ENCODE measurements around the gene OPN1SW.
A peak's percentile ranks its signal among the peaks of the same experiment; 100 is the strongest.

The OPN1SW gene

GRCh38 chr7:128775744-128776474, at the start of gene OPN1SW:
Gene OPN1SW, minus strand, starts transcription at chr7:128775794. Its CDS starts 13 bp downstream, at chr7:128775781.
- DNase-seq = no peak
- H3K4me3 Mint-ChIP-seq = no peak within 1 kb of the TSS
- H3K4me1 Mint-ChIP-seq = no peaks in the 10 kb centered on the region
- CTCF ChIA-PET = no interaction called here
- H3K9me3 Mint-ChIP-seq = peaks cover 16% of the 10 kb centered on the region
- H3K27me3 Mint-ChIP-seq = peaks cover 1% of the 10 kb centered on the region
- H3K27ac Mint-ChIP-seq = peak within 1 kb of the TSS; percentile 54
- peaks cover 30% of the 10 kb centered on the region for H3K36me3 Mint-ChIP-seq

- DNase-seq = no peak
- CTCF ChIA-PET = interaction anchor here (1.8 kb wide), 1 partner anchor 62 kb away, joined by 5 read pairs; no protein-coding TSS in a partner anchor
- H3K4me1 Mint-ChIP-seq = peaks cover 6% of the 10 kb centered on the region
- H3K4me3 Mint-ChIP-seq = no peak overlapping the region
- no peaks in the 10 kb centered on the region for H3K36me3 Mint-ChIP-seq
- peaks cover 29% of the 10 kb centered on the region for H3K27me3 Mint-ChIP-seq
- no peaks in the 10 kb centered on the region for H3K9me3 Mint-ChIP-seq
- no peak overlapping the region for H3K27ac Mint-ChIP-seq
These were observed 46.1 kb upstream of the OPN1SW start for GRCh38 chr7:128821724-128822123.

GRCh38 chr7:128818694-128819093, 43.1 kb upstream of the OPN1SW start:
- CTCF ChIA-PET = interaction anchor here (1.1 kb wide), 1 partner anchor 23 kb away, joined by 6 read pairs; no protein-coding TSS in a partner anchor
- no peaks in the 10 kb centered on the region for H3K36me3 Mint-ChIP-seq
- DNase-seq = no peak
- peaks cover 6% of the 10 kb centered on the region for H3K4me1 Mint-ChIP-seq
- H3K27ac Mint-ChIP-seq = no peak overlapping the region
- H3K9me3 Mint-ChIP-seq = no peaks in the 10 kb centered on the region
- H3K4me3 Mint-ChIP-seq = no peak overlapping the region
- peaks cover 33% of the 10 kb centered on the region for H3K27me3 Mint-ChIP-seq

- Mint-ChIP-seq H3K27me3 (peaks cover 17% of the 10 kb centered on the region), H3K9me3 (no peaks in the 10 kb centered on the region), H3K4me3 (no peak overlapping the region), H3K4me1 (peaks cover 6% of the 10 kb centered on the region), H3K27ac (no peak overlapping the region), H3K36me3 (no peaks in the 10 kb centered on the region)
- CTCF ChIA-PET = interaction anchor here (1.2 kb wide), 1 partner anchor 17 kb away, joined by 4 read pairs; no protein-coding TSS in a partner anchor
- no peak for DNase-seq
These were observed 39.8 kb upstream of the OPN1SW start for GRCh38 chr7:128815289-128815942.

- Mint-ChIP-seq H3K27me3 (peaks cover 16% of the 10 kb centered on the region), H3K4me1 (no peaks in the 10 kb centered on the region)
- CTCF ChIA-PET = interaction anchor here (1.2 kb wide), 1 partner anchor 16 kb away, joined by 4 read pairs; no protein-coding TSS in a partner anchor
These were observed 38.9 kb upstream of the OPN1SW start for GRCh38 chr7:128814499-128814898.

GRCh38 chr7:128812514-128813168, 37.0 kb upstream of the OPN1SW start:
- no peak for DNase-seq
- no peaks in the 10 kb centered on the region for H3K36me3 Mint-ChIP-seq
- no peak overlapping the region for H3K27ac Mint-ChIP-seq
- H3K4me1 Mint-ChIP-seq = no peaks in the 10 kb centered on the region
- CTCF ChIA-PET = no interaction called here
- no peak overlapping the region for H3K4me3 Mint-ChIP-seq
- H3K27me3 Mint-ChIP-seq = peaks cover 9% of the 10 kb centered on the region
- no peaks in the 10 kb centered on the region for H3K9me3 Mint-ChIP-seq

More at GRCh38 chr7:128814499-128814898, 38.9 kb upstream of the OPN1SW start:
- H3K4me3 Mint-ChIP-seq = no peak overlapping the region
- H3K9me3 Mint-ChIP-seq = no peaks in the 10 kb centered on the region
- no peaks in the 10 kb centered on the region for H3K36me3 Mint-ChIP-seq
- DNase-seq = no peak
- no peak overlapping the region for H3K27ac Mint-ChIP-seq

GRCh38 chr7:128811631-128812430, 36.2 kb upstream of the OPN1SW start:
- Mint-ChIP-seq H3K27me3 (peaks cover 9% of the 10 kb centered on the region), H3K4me1 (no peaks in the 10 kb centered on the region), H3K4me3 (no peak overlapping the region), H3K27ac (no peak overlapping the region), H3K9me3 (no peaks in the 10 kb centered on the region), H3K36me3 (no peaks in the 10 kb centered on the region)
- CTCF ChIA-PET = no interaction called here
- DNase-seq = no peak

- no peaks in the 10 kb centered on the region for H3K9me3 Mint-ChIP-seq
- no peak overlapping the region for H3K27ac Mint-ChIP-seq
- no peaks in the 10 kb centered on the region for H3K36me3 Mint-ChIP-seq
- peaks cover 9% of the 10 kb centered on the region for H3K27me3 Mint-ChIP-seq
- no peak overlapping the region for H3K4me3 Mint-ChIP-seq
- CTCF ChIA-PET = no interaction called here
- DNase-seq = no peak
- H3K4me1 Mint-ChIP-seq = no peaks in the 10 kb centered on the region
These were observed 35.4 kb upstream of the OPN1SW start for GRCh38 chr7:128810997-128811396.

- DNase-seq = no peak
- Mint-ChIP-seq H3K4me1 (no peaks in the 10 kb centered on the region), H3K36me3 (no peaks in the 10 kb centered on the region), H3K4me3 (no peak overlapping the region), H3K9me3 (no peaks in the 10 kb centered on the region), H3K27me3 (peaks cover 5% of the 10 kb centered on the region), H3K27ac (no peak overlapping the region)
- CTCF ChIA-PET = no interaction called here
These were observed 34.9 kb upstream of the OPN1SW start for GRCh38 chr7:128810473-128810872.

- no peak for DNase-seq
- H3K9me3 Mint-ChIP-seq = no peaks in the 10 kb centered on the region
- no peaks in the 10 kb centered on the region for H3K4me1 Mint-ChIP-seq
- H3K4me3 Mint-ChIP-seq = no peak overlapping the region
- H3K27me3 Mint-ChIP-seq = peaks cover 1% of the 10 kb centered on the region
- no peaks in the 10 kb centered on the region for H3K36me3 Mint-ChIP-seq
- CTCF ChIA-PET = interaction anchor here (0.6 kb wide), 1 partner anchor 42 kb away, joined by 3 read pairs; no protein-coding TSS in a partner anchor
- no peak overlapping the region for H3K27ac Mint-ChIP-seq
These were observed 33.8 kb upstream of the OPN1SW start for GRCh38 chr7:128809363-128809762.

- CTCF ChIA-PET = interaction anchor here (1.0 to 1.1 kb wide), 3 partner anchors 77 to 380 kb away, joined by 3 read pairs; no protein-coding TSS in a partner anchor
- Mint-ChIP-seq H3K4me1 (no peaks in the 10 kb centered on the region), H3K9me3 (no peaks in the 10 kb centered on the region), H3K4me3 (no peak overlapping the region), H3K27ac (no peak overlapping the region), H3K36me3 (no peaks in the 10 kb centered on the region), H3K27me3 (no peaks in the 10 kb centered on the region)
- no peak for DNase-seq
These were observed 31.6 kb upstream of the OPN1SW start for GRCh38 chr7:128807191-128807590.

- H3K4me1 Mint-ChIP-seq = no peaks in the 10 kb centered on the region
- CTCF ChIA-PET = no interaction called here
- no peak for DNase-seq
- no peaks in the 10 kb centered on the region for H3K27me3 Mint-ChIP-seq
- no peak overlapping the region for H3K27ac Mint-ChIP-seq
- H3K36me3 Mint-ChIP-seq = no peaks in the 10 kb centered on the region
- H3K9me3 Mint-ChIP-seq = no peaks in the 10 kb centered on the region
- no peak overlapping the region for H3K4me3 Mint-ChIP-seq
These were observed 29.6 kb upstream of the OPN1SW start for GRCh38 chr7:128805225-128805624.

- no peaks in the 10 kb centered on the region for H3K4me1 Mint-ChIP-seq
- CTCF ChIA-PET = no interaction called here
These were observed 28.9 kb upstream of the OPN1SW start for GRCh38 chr7:128804484-128804883.

More at GRCh38 chr7:128804484-128804883, 28.9 kb upstream of the OPN1SW start:
- no peaks in the 10 kb centered on the region for H3K27me3 Mint-ChIP-seq
- DNase-seq = no peak
- H3K36me3 Mint-ChIP-seq = no peaks in the 10 kb centered on the region
- H3K27ac Mint-ChIP-seq = no peak overlapping the region
- H3K4me3 Mint-ChIP-seq = no peak overlapping the region
- no peaks in the 10 kb centered on the region for H3K9me3 Mint-ChIP-seq
